ENCODE results near the gene IGSF1. TPM values are rescaled to one million over a fixed set of nuclear protein-coding genes. Genes with fewer than 3 reads are reported as not detected.

The IGSF1 gene
- total RNA-seq, 4 donors from 2014 or later: not detected

DNA sequence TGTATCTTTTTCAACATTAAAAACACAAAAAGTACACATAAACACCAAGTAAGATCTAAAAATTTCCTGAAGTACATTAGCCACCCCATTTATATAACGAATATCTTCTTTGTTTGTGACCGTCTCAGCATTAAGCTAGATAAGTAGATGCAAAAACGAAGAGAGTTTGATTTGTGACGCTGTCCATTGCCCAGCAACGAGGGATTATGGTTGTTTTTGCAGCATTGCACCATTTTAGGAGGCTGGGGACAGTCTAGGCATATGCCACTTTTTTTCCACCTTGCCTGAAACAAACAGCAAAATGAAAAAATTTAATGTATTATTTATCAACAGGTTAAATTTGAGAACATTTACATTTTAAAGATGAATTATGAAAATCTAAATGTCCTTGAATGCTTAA lies 12.0 kb upstream of the IGSF1 start:
- H3K27me3 ChIP-seq: no peaks in the 10 kb centered on the region
- no peak overlapping the region for H3K4me3 ChIP-seq
- TF ChIP-seq CTCF (IDR thresholded peaks at IDR 0.05): no peak
- no peak for TF ChIP-seq POLR2A (IDR thresholded peaks at IDR 0.05)
- DNase-seq: no peak
- H3K9me3 ChIP-seq: no peaks in the 10 kb centered on the region
- H3K27ac ChIP-seq: no peak overlapping the region
- no peaks in the 10 kb centered on the region for H3K4me1 ChIP-seq
- no peaks in the 10 kb centered on the region for H3K36me3 ChIP-seq

GRCh38 chrX:131298846-131299245 lies 9.7 kb upstream of the IGSF1 start:
- no peaks in the 10 kb centered on the region for H3K4me1 ChIP-seq

DNA sequence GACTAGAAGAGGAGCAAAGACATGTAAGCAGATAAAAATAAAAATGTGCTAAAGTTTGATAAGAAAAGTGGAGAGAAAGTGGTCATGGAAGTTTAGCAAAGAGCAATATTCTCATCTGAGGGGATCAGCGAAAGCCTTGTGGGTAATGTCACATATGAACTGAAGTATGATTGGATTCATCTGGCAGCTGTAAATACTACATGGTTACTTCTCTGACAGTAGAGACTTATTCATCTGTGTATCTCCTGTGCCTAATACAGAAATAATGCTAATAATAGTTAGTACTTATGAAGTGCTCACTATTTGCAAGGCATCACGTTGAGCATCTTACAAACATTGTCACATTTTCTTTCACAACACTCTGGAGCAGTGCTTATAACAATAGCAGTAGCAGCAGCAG lies 8.9 kb upstream of the IGSF1 start:
- TF ChIP-seq POLR2A (IDR thresholded peaks at IDR 0.05) (no peak), CTCF (IDR thresholded peaks at IDR 0.05) (no peak)
- H3K27ac ChIP-seq: no peak overlapping the region
- no peaks in the 10 kb centered on the region for H3K27me3 ChIP-seq
- H3K9me3 ChIP-seq: no peaks in the 10 kb centered on the region
- no peaks in the 10 kb centered on the region for H3K4me1 ChIP-seq
- H3K4me3 ChIP-seq: no peak overlapping the region
- H3K36me3 ChIP-seq: no peaks in the 10 kb centered on the region
- no peak for DNase-seq

More at GRCh38 chrX:131298846-131299245, 9.7 kb upstream of the IGSF1 start:
- no peak overlapping the region for H3K4me3 ChIP-seq
- TF ChIP-seq POLR2A (IDR thresholded peaks at IDR 0.05) (no peak), CTCF (IDR thresholded peaks at IDR 0.05) (no peak)
- H3K27me3 ChIP-seq: no peaks in the 10 kb centered on the region
- H3K36me3 ChIP-seq: no peaks in the 10 kb centered on the region
- no peak overlapping the region for H3K27ac ChIP-seq
- no peak for DNase-seq
- H3K9me3 ChIP-seq: no peaks in the 10 kb centered on the region

GRCh38 chrX:131289527-131289926 lies 421 bp upstream of the IGSF1 start:
- Histone ChIP-seq H3K4me1 (no peaks in the 10 kb centered on the region), H3K27ac (no peak overlapping the region), H3K36me3 (no peaks in the 10 kb centered on the region), H3K27me3 (no peaks in the 10 kb centered on the region), H3K9me3 (no peaks in the 10 kb centered on the region), H3K4me3 (peak overlapping the region in 1 of 4 donors; percentile 21)
- TF ChIP-seq POLR2A (IDR thresholded peaks at IDR 0.05): no peak
- DNase-seq: no peak

- no peaks in the 10 kb centered on the region for H3K9me3 ChIP-seq
- H3K36me3 ChIP-seq: no peaks in the 10 kb centered on the region
- H3K27me3 ChIP-seq: no peaks in the 10 kb centered on the region
- DNase-seq: no peak
- no peak overlapping the region for H3K4me3 ChIP-seq
- no peaks in the 10 kb centered on the region for H3K4me1 ChIP-seq
- no peak overlapping the region for H3K27ac ChIP-seq
- TF ChIP-seq CTCF (IDR thresholded peaks at IDR 0.05) (no peak), POLR2A (IDR thresholded peaks at IDR 0.05) (no peak)
These were observed 918 bp downstream of the IGSF1 start for GRCh38 chrX:131288188-131288587.

- Histone ChIP-seq H3K4me1 (no peaks in the 10 kb centered on the region), H3K27ac (no peak overlapping the region), H3K27me3 (no peaks in the 10 kb centered on the region), H3K4me3 (no peak overlapping the region), H3K9me3 (no peaks in the 10 kb centered on the region), H3K36me3 (no peaks in the 10 kb centered on the region)
- no peak for DNase-seq
- TF ChIP-seq POLR2A (IDR thresholded peaks at IDR 0.05) (no peak), CTCF (IDR thresholded peaks at IDR 0.05) (no peak)
These were observed 1.4 kb downstream of the IGSF1 start for GRCh38 chrX:131287560-131288179.

All from Peyer's patch (tissue), 4 donors.